ENCODE data around the gene ALG11. TPM values are rescaled to one million over a fixed set of nuclear protein-coding genes. Genes with fewer than 3 reads are reported as not detected.

The ALG11 gene
- total and polyA plus RNA-seq, 4 donors: 5.4 to 34.5 (median 11.9) TPM

DNA sequence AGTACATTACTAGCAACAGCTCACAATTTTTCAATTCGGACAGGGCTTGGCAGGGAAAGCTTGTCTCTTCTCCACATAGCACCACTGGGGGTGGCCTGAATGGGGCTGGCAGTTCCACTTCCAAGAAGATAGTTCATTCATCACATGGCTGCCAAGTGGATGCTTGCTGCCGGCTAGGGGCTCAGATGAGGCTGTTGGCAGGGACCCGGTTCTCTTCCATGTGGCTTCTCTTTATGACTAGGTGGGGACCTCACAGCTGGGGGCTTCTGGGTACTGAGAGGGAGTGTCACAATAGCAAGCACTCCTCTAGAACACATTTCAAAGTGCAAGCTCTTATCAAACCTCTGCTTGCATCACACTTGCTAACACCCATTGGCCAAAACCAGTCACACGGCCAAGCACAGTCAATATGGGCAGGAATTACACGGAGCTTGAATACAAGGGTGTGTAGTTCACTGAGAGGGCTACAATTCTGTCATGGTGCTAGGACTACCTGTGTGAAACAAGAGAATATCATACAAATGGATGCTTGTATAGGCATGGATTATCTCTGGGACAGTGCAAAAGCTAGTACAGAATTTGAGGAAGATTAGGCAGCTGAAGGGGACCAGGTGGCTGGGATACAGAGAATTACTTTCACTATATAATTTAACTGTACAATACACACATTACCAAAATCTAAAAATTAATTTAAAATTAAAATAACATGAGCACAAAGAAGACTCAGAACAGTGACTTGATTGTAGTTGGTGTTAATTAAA is 33.2 kb upstream of the ALG11 start:
- Histone ChIP-seq H3K9ac (ENCODE audit: low read depth in 1 of 2, low read length in 2 of 2) (no peak overlapping the region), H3K4me3 (ENCODE audit: low read depth in 1 of 3, low read length in 3 of 3) (no peak overlapping the region), H3K27ac (ENCODE audit: low read depth in 1 of 2, low read length in 2 of 2) (peak overlapping the region in 1 of 2 donors; percentile 78), H3K36me3 (ENCODE audit: control insufficient read depth in 4 of 4, insufficient read depth in 3 of 4, low read depth in 1 of 4, low read length in 3 of 4) (peaks cover 0 to 5% (median 4%) of the 10 kb centered on the region in 4 donors), H3K27me3 (ENCODE audit: control insufficient read depth in 4 of 4, insufficient read depth in 4 of 4, low read length in 3 of 4) (no peaks in the 10 kb centered on the region), H3K9me3 (ENCODE audit: control insufficient read depth in 4 of 4, low read length in 3 of 4) (no peaks in the 10 kb centered on the region), H3K4me1 (ENCODE audit: control insufficient read depth in 4 of 4, insufficient read depth in 4 of 4, low read length in 3 of 4) (peaks cover 0 to 15% (median 6%) of the 10 kb centered on the region in 4 donors)
- TF ChIP-seq, protein P1, sequence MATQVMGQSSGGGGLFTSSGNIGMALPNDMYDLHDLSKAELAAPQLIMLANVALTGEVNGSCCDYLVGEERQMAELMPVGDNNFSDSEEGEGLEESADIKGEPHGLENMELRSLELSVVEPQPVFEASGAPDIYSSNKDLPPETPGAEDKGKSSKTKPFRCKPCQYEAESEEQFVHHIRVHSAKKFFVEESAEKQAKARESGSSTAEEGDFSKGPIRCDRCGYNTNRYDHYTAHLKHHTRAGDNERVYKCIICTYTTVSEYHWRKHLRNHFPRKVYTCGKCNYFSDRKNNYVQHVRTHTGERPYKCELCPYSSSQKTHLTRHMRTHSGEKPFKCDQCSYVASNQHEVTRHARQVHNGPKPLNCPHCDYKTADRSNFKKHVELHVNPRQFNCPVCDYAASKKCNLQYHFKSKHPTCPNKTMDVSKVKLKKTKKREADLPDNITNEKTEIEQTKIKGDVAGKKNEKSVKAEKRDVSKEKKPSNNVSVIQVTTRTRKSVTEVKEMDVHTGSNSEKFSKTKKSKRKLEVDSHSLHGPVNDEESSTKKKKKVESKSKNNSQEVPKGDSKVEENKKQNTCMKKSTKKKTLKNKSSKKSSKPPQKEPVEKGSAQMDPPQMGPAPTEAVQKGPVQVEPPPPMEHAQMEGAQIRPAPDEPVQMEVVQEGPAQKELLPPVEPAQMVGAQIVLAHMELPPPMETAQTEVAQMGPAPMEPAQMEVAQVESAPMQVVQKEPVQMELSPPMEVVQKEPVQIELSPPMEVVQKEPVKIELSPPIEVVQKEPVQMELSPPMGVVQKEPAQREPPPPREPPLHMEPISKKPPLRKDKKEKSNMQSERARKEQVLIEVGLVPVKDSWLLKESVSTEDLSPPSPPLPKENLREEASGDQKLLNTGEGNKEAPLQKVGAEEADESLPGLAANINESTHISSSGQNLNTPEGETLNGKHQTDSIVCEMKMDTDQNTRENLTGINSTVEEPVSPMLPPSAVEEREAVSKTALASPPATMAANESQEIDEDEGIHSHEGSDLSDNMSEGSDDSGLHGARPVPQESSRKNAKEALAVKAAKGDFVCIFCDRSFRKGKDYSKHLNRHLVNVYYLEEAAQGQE (IDR thresholded peaks at IDR 0.05): peak; percentile 76
- TF ChIP-seq RXRA (IDR thresholded peaks at IDR 0.05) (peak; percentile 50 to 74), FOXA1 (IDR thresholded peaks at IDR 0.05) (peak; percentile 98), NR2F2 (IDR thresholded peaks at IDR 0.05) (no peak), TAF1 (conservative IDR thresholded peaks at IDR 0.05) (no peak), HNF4A (conservative IDR thresholded peaks at IDR 0.05) (peak; percentile 93), FOXA2 (IDR thresholded peaks at IDR 0.05) (peak; percentile 98), RAD21 (IDR thresholded peaks at IDR 0.05) (peak in 1 of 2 donors; percentile 41), HNF4G (IDR thresholded peaks at IDR 0.05) (peak; percentile 82), JUND (IDR thresholded peaks at IDR 0.05) (peak in 1 of 2 donors; percentile 39), EGR1 (IDR thresholded peaks at IDR 0.05; ENCODE audit: low read depth in 2 of 2) (no peak), SP1 (IDR thresholded peaks at IDR 0.05) (peak; percentile 83), GABPA (IDR thresholded peaks at IDR 0.05 in 1 of 2, conservative IDR thresholded peaks at IDR 0.05 in 1 of 2) (no peak), YY1 (IDR thresholded peaks at IDR 0.05) (peak; percentile 76)
- TF ChIP-seq, protein P2, sequence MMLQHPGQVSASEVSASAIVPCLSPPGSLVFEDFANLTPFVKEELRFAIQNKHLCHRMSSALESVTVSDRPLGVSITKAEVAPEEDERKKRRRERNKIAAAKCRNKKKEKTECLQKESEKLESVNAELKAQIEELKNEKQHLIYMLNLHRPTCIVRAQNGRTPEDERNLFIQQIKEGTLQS (IDR thresholded peaks at IDR 0.05): peak; percentile 72
- TF ChIP-seq, protein P3, sequence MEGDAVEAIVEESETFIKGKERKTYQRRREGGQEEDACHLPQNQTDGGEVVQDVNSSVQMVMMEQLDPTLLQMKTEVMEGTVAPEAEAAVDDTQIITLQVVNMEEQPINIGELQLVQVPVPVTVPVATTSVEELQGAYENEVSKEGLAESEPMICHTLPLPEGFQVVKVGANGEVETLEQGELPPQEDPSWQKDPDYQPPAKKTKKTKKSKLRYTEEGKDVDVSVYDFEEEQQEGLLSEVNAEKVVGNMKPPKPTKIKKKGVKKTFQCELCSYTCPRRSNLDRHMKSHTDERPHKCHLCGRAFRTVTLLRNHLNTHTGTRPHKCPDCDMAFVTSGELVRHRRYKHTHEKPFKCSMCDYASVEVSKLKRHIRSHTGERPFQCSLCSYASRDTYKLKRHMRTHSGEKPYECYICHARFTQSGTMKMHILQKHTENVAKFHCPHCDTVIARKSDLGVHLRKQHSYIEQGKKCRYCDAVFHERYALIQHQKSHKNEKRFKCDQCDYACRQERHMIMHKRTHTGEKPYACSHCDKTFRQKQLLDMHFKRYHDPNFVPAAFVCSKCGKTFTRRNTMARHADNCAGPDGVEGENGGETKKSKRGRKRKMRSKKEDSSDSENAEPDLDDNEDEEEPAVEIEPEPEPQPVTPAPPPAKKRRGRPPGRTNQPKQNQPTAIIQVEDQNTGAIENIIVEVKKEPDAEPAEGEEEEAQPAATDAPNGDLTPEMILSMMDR (IDR thresholded peaks at IDR 0.05; ENCODE audit: low read depth, low read length, missing input control): no peak
- TF ChIP-seq, protein P4, sequence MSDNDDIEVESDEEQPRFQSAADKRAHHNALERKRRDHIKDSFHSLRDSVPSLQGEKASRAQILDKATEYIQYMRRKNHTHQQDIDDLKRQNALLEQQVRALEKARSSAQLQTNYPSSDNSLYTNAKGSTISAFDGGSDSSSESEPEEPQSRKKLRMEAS (IDR thresholded peaks at IDR 0.05): peak; percentile 57
- TF ChIP-seq, protein P5, sequence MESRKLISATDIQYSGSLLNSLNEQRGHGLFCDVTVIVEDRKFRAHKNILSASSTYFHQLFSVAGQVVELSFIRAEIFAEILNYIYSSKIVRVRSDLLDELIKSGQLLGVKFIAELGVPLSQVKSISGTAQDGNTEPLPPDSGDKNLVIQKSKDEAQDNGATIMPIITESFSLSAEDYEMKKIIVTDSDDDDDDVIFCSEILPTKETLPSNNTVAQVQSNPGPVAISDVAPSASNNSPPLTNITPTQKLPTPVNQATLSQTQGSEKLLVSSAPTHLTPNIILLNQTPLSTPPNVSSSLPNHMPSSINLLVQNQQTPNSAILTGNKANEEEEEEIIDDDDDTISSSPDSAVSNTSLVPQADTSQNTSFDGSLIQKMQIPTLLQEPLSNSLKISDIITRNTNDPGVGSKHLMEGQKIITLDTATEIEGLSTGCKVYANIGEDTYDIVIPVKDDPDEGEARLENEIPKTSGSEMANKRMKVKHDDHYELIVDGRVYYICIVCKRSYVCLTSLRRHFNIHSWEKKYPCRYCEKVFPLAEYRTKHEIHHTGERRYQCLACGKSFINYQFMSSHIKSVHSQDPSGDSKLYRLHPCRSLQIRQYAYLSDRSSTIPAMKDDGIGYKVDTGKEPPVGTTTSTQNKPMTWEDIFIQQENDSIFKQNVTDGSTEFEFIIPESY (IDR thresholded peaks at IDR 0.05): peak; percentile 42
- peak; percentile 70 for DNase-seq (ENCODE audit: low spot score)
- WGBS: 34% methylated on average over 5 of the region's 5 CpGs

Measured in liver (tissue), 9 donors.